Measurements from ENCODE around the gene NPEPL1. TPM values are rescaled to one million over a fixed set of nuclear protein-coding genes. Genes with fewer than 3 reads are reported as not detected.

The NPEPL1 gene
- total RNA-seq, 2 experiments from 2014 or later: 29.1 to 30.7 TPM

DNA sequence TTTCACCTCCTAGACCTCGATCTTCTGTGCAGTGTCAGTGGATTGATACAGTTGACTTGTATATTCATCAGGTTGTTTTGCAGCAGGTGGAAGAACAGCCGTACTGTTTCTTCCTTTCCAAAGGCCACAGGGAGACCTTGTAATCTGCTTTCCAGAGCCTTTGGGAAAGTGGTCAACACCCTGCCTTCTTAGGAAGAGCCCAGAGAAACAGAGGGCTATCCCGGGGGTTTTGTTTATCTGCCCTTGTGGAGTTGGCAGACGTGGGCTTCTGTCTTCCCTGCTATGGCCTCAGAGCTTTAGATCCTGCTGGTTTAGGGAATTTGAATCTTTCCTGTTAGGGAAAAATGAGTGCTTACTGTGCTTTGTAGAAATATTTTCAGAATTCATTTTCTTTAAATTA lies 21.9 kb upstream of the NPEPL1 start:
- CTCF ChIA-PET: no interaction called here
- Mint-ChIP-seq H3K4me3 (no peak overlapping the region), H3K36me3 (ENCODE audit: low read depth) (peaks cover 66% of the 10 kb centered on the region), H3K27ac (no peak overlapping the region), H3K4me1 (peaks cover 12% of the 10 kb centered on the region), H3K27me3 (no peaks in the 10 kb centered on the region), H3K9me3 (no peaks in the 10 kb centered on the region)
- DNase-seq: no peak
- POLR2A ChIA-PET: interaction anchor here (1.2 kb wide), 1 partner anchor 18 kb away, joined by 6 read pairs; no protein-coding TSS in a partner anchor

DNA sequence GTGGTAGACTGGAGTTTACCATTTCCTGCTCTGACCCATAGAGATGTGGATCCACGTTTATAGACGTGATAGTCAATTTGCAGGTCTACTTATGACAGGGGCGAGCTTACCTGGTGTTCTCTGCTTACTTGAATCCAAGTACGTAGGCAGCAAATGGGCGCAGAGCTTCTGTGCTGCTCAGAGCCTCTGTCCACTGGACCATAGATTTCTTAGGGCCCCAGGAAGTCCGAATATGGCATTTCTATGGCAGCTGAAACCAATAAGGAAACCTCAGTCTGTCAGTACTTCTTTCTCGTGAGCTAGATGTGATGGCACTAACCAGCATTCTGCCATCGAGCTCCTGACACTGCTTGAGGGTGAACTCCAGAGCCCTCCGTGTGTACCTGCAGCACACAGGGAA lies 19.5 kb upstream of the NPEPL1 start:
- Mint-ChIP-seq H3K36me3 (ENCODE audit: low read depth) (peaks cover 69% of the 10 kb centered on the region), H3K9me3 (no peaks in the 10 kb centered on the region), H3K4me3 (no peak overlapping the region), H3K27me3 (no peaks in the 10 kb centered on the region), H3K4me1 (peaks cover 5% of the 10 kb centered on the region), H3K27ac (no peak overlapping the region)
- ChIA-PET POLR2A (interaction anchor here (1.1 to 1.3 kb wide), 2 partner anchors 19 to 21 kb away, joined by 4 read pairs; no protein-coding TSS in a partner anchor), CTCF (no interaction called here)
- no peak for DNase-seq

DNA sequence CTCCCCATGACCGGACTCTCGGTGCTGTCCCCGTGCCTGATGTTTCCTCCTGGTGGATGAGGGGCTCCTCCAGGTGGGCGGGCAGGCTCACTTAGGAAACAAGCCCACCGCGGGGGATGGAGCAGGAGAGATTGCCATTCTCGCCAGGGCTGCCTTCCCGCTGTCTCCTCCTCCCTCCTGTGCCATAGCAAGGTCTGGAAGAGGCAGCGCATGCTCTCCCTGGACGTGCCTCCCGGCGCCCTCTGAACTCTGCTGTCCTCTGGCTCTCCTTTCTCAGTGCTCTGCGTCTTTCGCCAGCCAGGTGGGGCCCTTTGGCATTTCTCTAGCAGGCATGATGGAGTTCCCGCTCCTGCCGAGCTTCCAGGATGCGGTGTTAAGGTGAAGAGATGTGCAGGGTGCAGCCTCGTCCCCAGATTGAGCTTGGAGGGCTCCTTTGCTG lies 17.4 kb upstream of the NPEPL1 start:
- POLR2A ChIA-PET: no interaction called here

DNA sequence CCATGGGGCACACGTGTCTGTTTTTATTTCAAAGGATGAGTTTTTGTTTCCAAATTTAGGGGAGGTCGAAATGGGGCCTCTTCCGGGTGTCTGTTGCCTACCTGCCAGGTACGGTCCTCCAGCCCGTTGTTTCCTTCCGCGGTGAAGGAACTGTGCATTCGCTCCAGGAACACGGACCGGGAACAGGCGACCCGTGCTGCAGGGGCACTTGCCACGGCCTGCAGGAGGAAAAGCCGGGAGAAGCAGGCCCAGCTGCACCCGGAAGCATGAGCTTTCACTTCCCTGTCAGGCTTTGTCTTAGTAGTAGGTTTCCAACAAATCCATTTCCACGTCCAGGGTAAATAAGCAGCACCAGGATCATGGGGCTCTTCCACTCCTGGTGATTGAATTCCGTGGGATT lies 17.0 kb upstream of the NPEPL1 start:
- Mint-ChIP-seq H3K27me3 (no peaks in the 10 kb centered on the region), H3K4me1 (no peaks in the 10 kb centered on the region), H3K36me3 (ENCODE audit: low read depth) (peaks cover 72% of the 10 kb centered on the region), H3K27ac (no peak overlapping the region), H3K4me3 (no peak overlapping the region), H3K9me3 (no peaks in the 10 kb centered on the region)
- CTCF ChIA-PET: no interaction called here
- POLR2A ChIA-PET: interaction anchor here (0.6 kb wide), 1 partner anchor 15 kb away, joined by 3 read pairs; no protein-coding TSS in a partner anchor
- no peak for DNase-seq

More for the DNA sequence above, 17.4 kb upstream of the NPEPL1 start:
- no peak overlapping the region for H3K27ac Mint-ChIP-seq
- H3K27me3 Mint-ChIP-seq: no peaks in the 10 kb centered on the region
- H3K4me1 Mint-ChIP-seq: peaks cover 1% of the 10 kb centered on the region
- H3K9me3 Mint-ChIP-seq: no peaks in the 10 kb centered on the region
- no peak overlapping the region for H3K4me3 Mint-ChIP-seq
- no peak for DNase-seq
- CTCF ChIA-PET: no interaction called here
- H3K36me3 Mint-ChIP-seq (ENCODE audit: low read depth): peaks cover 72% of the 10 kb centered on the region

DNA sequence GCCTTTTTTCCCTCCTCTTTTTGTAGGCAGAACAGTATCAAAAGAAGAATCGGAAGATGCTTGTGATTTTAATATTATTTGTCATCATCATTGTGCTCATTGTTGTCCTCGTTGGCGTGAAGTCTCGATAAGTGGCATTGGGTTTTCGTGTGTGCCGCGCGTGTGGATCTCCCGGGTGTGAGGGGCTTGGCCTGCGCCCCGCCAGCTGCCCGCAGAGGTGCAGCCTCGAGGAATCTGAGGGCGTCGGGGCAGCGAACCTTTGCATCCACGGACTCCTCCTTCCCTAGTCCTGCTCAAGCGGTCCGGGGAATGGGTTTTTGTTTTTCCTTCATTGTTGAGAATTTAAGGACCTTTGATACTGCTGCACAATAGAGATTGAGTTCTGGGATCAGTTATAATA lies 16.4 kb upstream of the NPEPL1 start:
- Mint-ChIP-seq H3K9me3 (no peaks in the 10 kb centered on the region), H3K27ac (no peak overlapping the region), H3K27me3 (no peaks in the 10 kb centered on the region), H3K4me1 (no peaks in the 10 kb centered on the region), H3K36me3 (ENCODE audit: low read depth) (peaks cover 73% of the 10 kb centered on the region), H3K4me3 (no peak overlapping the region)
- DNase-seq: no peak
- ChIA-PET POLR2A (interaction anchor here (0.6 kb wide), 1 partner anchor 16 kb away, joined by 3 read pairs; no protein-coding TSS in a partner anchor), CTCF (no interaction called here)

DNA sequence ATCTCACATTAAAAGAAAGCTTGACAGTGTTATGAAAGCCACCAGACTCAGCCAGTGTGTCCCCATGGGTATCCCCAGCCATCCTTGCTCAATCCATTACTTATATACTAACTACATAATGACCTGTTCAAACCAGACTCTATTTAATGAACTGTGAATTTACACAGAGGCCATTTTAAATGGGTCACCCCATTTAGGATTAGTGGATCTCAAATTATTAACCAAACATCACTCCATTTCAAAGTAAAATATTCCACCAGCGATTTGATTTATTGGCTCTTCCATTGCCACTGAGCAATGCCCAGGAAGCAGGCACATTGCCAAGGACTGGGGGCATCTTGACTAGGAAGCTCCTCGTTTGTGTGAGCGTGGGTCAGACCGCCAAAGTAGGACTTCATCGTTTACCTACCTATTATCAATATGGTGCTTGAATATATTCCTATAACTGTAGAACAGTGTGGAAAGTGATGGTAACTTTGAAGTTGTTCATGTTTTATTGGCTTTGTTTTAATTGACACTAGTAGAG lies 15.5 kb upstream of the NPEPL1 start:
- CTCF ChIA-PET: no interaction called here

DNA sequence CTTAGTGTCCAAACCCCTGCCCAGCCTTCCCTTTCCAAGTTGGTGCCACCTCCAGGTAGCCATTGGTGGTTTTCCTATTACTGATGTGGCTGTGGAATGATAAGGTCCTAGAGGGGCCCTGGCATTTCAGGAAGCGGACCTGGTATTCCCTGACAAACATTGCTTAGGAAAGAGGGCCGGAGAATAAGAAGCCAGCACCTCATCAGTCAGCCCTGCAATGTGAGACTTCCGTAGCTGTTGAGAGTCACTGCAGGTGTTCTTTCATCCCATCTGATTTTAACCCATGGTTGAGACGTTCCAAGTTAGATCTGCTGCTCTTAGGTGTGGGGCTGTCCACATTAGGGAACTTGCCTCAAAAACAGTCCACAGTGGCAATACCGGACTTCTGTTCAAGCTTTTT lies 14.8 kb upstream of the NPEPL1 start:
- H3K4me1 Mint-ChIP-seq: no peaks in the 10 kb centered on the region
- POLR2A ChIA-PET: no interaction called here
- CTCF ChIA-PET: interaction anchor here (1.0 kb wide), 1 partner anchor 27 kb away, joined by 4 read pairs; the partner anchor contains the start of gene STX16
- DNase-seq: no peak
- no peak overlapping the region for H3K27ac Mint-ChIP-seq
- H3K4me3 Mint-ChIP-seq: no peak overlapping the region
- H3K27me3 Mint-ChIP-seq: no peaks in the 10 kb centered on the region
- H3K36me3 Mint-ChIP-seq (ENCODE audit: low read depth): peaks cover 74% of the 10 kb centered on the region
- H3K9me3 Mint-ChIP-seq: no peaks in the 10 kb centered on the region

More for the DNA sequence above, 15.5 kb upstream of the NPEPL1 start:
- no peak overlapping the region for H3K27ac Mint-ChIP-seq
- no peaks in the 10 kb centered on the region for H3K4me1 Mint-ChIP-seq
- POLR2A ChIA-PET: interaction anchor here (0.7 kb wide), 1 partner anchor 25 kb away, joined by 4 read pairs; no protein-coding TSS in a partner anchor
- H3K9me3 Mint-ChIP-seq: no peaks in the 10 kb centered on the region
- H3K4me3 Mint-ChIP-seq: no peak overlapping the region
- H3K27me3 Mint-ChIP-seq: no peaks in the 10 kb centered on the region
- peaks cover 74% of the 10 kb centered on the region for H3K36me3 Mint-ChIP-seq (ENCODE audit: low read depth)
- no peak for DNase-seq

DNA sequence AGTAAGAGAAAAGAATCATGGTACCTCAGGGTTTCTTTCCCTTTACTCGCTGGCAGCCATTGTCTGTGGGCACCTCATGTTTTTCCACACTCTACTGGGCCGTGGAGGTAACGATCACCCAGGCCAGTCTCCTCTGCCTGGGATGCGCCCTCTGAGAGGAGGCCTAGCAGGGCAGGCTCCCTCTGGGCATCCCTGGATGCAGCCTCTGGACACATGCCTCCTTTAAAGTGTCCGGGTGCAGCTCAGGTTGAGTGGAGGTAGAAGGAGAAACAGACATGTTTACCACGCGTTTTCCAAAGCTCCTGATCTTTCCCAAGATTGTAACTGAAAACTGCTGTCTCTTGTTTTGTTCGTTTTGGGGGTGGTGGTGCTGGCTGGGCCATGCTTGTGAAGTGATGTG lies 13.8 kb upstream of the NPEPL1 start:
- no peak overlapping the region for H3K4me3 Mint-ChIP-seq
- H3K4me1 Mint-ChIP-seq: no peaks in the 10 kb centered on the region
- CTCF ChIA-PET: interaction anchor here (0.9 kb wide), 1 partner anchor 27 kb away, joined by 3 read pairs; no protein-coding TSS in a partner anchor
- H3K36me3 Mint-ChIP-seq (ENCODE audit: low read depth): peaks cover 69% of the 10 kb centered on the region
- no peak overlapping the region for H3K27ac Mint-ChIP-seq
- H3K9me3 Mint-ChIP-seq: no peaks in the 10 kb centered on the region
- H3K27me3 Mint-ChIP-seq: no peaks in the 10 kb centered on the region
- no peak for DNase-seq
- POLR2A ChIA-PET: interaction anchor here (0.9 kb wide), 1 partner anchor 27 kb away, joined by 3 read pairs; no protein-coding TSS in a partner anchor

DNA sequence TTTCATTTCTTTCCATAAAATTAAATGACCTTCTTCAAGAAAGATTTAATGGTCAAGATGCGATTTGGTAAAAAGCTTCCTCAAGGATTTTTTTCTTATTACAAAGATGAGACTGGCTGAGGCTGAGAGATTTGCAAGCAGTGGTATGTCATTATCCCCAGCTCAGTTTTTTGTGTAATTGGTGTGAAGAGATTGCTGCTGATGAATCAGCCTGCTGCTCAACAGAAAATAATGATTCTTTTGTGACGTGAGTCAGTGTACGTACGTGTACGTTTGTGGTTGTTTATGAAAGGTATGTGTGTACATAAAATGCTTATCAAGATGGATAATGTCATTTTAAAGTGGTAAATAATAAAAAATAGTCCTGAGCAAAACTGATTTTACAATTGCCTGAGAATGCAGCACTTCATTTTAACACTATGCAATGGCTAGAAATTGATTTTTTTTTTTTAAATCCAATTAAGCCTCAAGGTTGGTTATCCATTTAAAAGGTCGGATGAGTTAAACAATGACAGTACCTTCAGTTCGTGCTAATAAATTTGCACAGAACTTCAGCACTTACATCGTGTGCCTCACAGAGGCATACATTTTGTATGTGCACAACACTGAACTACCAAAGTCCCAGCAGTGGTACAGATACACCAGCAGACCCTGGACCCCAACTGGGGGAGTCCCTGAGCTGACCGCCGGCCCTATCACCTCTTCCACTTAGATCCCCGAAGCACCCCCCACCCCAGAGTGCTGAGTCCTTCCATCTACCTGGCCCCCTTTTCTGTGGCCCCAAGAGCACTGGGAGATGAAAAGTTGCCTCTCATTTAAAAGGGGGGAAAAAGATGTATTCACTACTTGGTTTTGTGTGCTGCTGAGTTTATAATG lies 9.7 kb upstream of the NPEPL1 start:
- CTCF ChIA-PET: no interaction called here
- no peak overlapping the region for H3K27ac Mint-ChIP-seq
- H3K4me3 Mint-ChIP-seq: no peak overlapping the region
- POLR2A ChIA-PET: no interaction called here
- H3K4me1 Mint-ChIP-seq: no peaks in the 10 kb centered on the region
- no peaks in the 10 kb centered on the region for H3K27me3 Mint-ChIP-seq
- peaks cover 47% of the 10 kb centered on the region for H3K36me3 Mint-ChIP-seq (ENCODE audit: low read depth)
- no peaks in the 10 kb centered on the region for H3K9me3 Mint-ChIP-seq
- no peak for DNase-seq

DNA sequence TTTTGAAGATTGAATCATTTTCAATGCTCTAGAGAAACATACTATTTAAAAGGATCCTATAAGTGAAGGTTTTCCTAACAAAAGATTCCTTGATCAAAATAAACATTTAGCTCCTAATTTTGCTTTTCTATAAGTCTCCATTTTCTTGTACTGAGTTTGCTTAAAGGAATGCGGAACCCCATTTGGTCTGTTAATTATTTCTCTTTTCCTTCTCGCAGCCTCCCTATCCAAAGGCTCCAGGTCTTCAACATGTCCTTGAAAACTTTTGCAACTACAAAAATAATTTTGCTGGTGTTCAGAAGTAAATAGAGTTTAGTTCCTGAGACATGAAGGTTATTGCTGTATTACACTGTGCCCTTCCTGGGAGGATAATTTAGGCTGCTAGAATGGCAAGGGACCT lies 8.3 kb upstream of the NPEPL1 start:
- CTCF ChIA-PET: no interaction called here
- H3K4me1 Mint-ChIP-seq: peaks cover 1% of the 10 kb centered on the region

DNA sequence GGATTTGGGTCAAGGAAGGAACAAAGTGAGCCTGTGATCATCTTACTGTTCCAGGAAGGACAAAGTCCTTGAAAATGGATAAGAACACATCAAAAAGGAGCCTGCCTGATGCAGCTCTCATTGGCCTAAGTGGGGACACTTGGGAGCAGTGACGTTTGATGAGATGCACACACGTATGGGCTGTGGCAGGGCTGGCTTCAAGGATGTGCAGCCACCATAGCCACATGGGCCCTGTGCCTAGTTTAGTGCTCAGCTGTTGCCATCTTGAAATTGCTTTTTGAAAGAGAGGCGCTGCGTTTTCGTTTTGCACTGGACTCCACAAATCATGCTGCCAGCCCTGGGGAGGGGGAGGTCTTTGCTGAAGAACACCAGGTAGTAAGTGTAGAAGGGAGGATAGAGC lies 6.6 kb upstream of the NPEPL1 start:
- Mint-ChIP-seq H3K9me3 (no peaks in the 10 kb centered on the region), H3K4me3 (no peak overlapping the region), H3K36me3 (ENCODE audit: low read depth) (peaks cover 30% of the 10 kb centered on the region), H3K4me1 (peaks cover 5% of the 10 kb centered on the region), H3K27me3 (no peaks in the 10 kb centered on the region), H3K27ac (no peak overlapping the region)
- DNase-seq: no peak
- CTCF ChIA-PET: no interaction called here
- POLR2A ChIA-PET: interaction anchor here (0.7 to 1.3 kb wide), 2 partner anchors 26 to 35 kb away, joined by 3 to 4 read pairs; partner anchors contain the start of gene STX16

More for the DNA sequence above, 8.3 kb upstream of the NPEPL1 start:
- POLR2A ChIA-PET: no interaction called here
- Mint-ChIP-seq H3K27me3 (no peaks in the 10 kb centered on the region), H3K27ac (no peak overlapping the region), H3K4me3 (no peak overlapping the region), H3K36me3 (ENCODE audit: low read depth) (peaks cover 43% of the 10 kb centered on the region), H3K9me3 (no peaks in the 10 kb centered on the region)
- no peak for DNase-seq

DNA sequence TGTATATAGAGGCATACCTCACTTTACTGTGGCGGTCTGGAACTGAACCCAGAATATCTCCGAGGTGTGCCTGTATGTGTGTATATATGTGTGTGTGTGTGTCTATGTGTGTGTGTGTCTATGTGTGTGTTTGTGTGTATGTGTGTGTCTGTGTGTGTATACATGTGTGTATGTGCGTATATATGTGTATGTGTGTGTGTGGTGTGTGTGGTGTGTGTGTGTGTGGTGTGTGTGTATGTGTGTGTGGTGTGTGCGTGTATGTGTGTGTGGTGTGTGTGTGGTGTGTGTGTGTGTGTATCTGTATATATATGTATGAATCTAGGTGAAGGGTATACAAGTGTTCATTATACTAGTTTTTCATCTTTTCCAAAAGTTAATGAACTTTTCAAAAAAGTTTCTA lies 4.2 kb upstream of the NPEPL1 start:
- ChIA-PET POLR2A (interaction anchor here (1.8 kb wide), 1 partner anchor 37 kb away, joined by 6 read pairs; the partner anchor contains the start of gene STX16), CTCF (no interaction called here)
- Mint-ChIP-seq H3K9me3 (no peaks in the 10 kb centered on the region), H3K4me3 (no peak overlapping the region), H3K4me1 (peaks cover 13% of the 10 kb centered on the region), H3K36me3 (ENCODE audit: low read depth) (peaks cover 20% of the 10 kb centered on the region), H3K27me3 (no peaks in the 10 kb centered on the region), H3K27ac (no peak overlapping the region)
- DNase-seq: no peak

DNA sequence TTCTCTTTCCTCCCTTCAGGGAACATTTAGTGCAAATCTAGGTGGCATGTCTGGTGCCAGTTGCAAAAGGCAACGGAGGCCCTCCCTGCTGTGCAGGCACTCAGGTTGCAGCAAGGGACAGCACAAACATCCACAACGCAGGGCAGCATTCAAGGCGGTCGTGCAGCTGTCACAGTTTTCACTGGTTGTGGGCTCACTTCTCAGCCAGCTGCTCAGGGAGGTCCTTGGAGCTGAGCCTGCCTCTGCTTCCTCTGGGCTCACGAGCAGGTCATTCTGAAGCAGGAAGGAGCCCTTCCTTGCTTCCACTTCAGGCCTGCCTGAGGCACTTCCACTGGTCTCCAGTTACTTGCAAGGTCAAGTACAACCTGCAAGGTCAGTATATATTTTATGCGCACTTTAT lies 3.8 kb upstream of the NPEPL1 start:
- POLR2A ChIA-PET: interaction anchor here (1.8 kb wide), 1 partner anchor 38 kb away, joined by 6 read pairs; the partner anchor contains the start of gene STX16
- Mint-ChIP-seq H3K4me3 (no peak overlapping the region), H3K27ac (no peak overlapping the region)

More for the DNA sequence above, 3.8 kb upstream of the NPEPL1 start:
- Mint-ChIP-seq H3K27me3 (no peaks in the 10 kb centered on the region), H3K4me1 (peaks cover 18% of the 10 kb centered on the region), H3K36me3 (ENCODE audit: low read depth) (peaks cover 20% of the 10 kb centered on the region), H3K9me3 (no peaks in the 10 kb centered on the region)
- CTCF ChIA-PET: no interaction called here
- no peak for DNase-seq
